ENCODE measurements around the gene MIS18A.

MIS18A gene

DNA sequence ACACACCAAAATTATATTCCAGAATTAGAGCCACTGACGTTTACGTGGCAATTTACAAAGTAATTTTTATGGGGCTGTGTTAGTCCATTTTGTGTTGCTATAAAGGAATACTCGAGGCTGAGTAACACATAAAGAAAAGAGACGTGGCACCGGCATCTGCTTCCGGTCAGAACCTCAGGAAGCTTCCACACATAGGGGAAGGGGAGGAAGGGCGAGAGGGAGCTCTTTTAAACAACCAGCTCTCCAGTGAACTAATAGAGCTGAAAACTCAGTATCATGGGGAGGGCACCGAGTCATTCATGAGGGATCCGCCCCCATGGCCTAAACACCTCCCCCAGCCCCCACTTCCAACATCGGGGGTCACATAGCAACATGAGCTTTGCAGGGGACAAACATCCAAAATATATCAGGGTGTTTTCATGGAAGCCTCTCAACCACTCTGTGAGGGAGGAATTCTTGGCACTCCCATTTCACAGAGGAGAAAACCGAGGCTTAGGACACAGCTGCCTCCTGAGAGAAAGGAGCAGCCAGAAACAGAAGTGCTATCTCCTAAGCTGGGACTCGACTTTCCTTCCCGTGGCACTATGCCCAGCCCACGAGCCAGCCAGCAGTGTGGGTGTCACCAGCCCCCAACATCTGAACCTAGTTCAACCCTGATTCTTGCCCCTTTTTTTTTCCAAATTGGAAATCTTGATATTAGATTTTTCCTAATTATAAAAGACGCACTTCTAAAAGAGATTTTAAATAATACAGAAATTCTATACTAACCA, 29.2 kb downstream of the MIS18A start:
- no peak for DNase-seq

DNA sequence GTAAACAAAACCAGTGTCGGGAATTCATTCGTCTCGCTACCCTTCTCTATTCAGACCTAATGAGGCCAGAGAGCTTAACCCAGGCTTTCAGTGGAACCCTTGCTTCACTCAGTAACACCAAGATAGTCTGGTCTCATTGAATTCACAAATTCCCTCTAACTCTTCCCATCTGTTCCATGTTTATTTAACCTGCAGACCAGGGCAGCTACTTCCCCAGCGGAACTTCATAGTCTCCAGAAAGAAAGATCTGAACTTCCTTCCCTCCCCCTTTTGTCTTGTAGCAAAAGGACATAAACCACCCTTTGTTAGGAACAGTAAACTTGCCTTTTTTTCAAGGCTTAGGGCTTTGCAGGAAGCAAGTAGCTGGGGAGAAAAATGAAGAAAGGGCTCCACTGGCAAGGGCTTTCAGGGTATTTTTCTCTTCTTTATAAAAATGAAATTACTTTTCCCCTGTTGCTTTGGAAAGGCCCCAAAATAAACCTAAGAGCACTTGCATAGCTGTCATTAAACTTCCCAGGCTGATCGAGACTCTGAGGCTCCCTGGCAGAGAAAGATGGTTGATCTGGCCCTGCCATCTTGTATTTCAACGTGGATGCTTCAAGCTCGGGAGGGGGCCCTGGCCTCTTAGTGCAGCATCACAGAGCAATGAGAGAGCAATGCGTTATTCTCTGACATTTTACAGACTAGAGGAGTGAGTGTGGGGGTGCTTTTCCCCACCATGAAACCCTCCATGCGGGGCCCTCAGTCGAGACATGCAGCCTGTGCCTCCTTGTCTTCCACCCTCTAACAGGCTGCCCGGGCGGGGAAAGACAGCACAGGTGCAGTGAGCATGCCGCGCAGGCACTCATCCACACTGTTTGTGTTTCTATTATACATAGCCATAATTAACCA, 30.0 kb downstream of the MIS18A start:
- peak; percentile 53 for DNase-seq

- DNase-seq = peak; percentile 50
Observed at GRCh38 chr21:32246571-32247140, 32.2 kb downstream of the MIS18A start.

DNA sequence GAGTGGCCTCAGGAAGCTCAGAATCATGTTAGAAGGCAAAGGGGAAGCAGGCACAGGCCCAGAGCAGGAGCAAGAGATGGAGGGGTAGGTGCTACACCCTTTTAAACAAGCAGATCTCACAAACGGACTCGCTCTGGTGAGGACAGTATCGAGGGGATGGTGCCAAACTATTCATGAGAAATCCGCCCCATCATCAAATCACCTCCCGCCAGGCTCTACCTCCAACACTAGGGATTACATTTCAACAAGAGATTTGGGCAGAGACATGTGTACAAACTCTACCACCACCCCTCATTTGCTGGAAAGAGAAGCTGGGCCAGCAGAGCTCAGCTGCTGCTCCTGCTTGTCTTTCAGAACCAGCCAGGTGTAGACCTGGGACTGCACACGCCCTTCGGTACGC, 32.9 kb downstream of the MIS18A start:
- DNase-seq = no peak

DNA sequence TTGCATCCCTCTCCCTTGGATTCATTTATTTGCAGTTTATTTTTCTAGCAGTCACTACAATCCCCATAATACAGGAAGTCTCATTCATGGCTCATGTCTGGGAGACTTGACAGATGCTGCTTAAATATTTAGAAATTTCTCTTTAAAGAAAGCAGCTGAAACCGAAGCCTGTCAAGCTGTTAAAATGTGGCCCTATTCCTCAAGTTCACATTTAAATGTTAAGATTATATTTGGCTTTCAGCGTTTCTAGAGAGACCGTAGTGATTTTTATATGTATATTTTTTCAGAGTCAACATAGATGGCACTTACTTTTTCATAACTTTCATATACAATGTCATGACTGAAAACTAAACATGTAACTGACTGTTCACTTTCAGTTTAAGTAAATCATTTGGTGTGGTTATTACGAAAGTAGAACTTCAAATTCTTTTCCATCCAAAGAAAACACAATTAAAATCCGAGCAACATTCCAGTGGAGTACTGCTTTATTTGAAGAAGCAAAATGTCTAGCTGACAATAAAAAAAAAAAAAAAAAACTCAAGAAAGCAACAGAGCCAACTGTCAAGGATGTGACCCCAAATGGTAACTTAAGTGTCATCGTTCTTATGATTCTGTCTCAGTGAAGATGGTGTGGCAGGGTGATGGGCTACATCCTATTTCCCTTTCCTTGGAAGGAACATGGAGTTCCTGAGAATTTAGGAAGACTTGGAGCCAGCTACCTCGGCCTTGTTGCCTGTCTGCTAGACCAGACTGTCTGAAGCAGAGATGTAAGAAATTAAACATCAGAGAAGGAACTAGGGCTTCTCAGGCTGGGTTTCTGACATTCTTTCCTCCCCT, 37.8 kb downstream of the MIS18A start:
- DNase-seq = no peak

- no peak for DNase-seq
Observed at GRCh38 chr21:32239551-32239950, 39.3 kb downstream of the MIS18A start.

GRCh38 chr21:32238063-32238462, 40.8 kb downstream of the MIS18A start:
- no peak for DNase-seq

- no peak for DNase-seq
Observed at GRCh38 chr21:32237021-32237420, 41.8 kb downstream of the MIS18A start.

DNA sequence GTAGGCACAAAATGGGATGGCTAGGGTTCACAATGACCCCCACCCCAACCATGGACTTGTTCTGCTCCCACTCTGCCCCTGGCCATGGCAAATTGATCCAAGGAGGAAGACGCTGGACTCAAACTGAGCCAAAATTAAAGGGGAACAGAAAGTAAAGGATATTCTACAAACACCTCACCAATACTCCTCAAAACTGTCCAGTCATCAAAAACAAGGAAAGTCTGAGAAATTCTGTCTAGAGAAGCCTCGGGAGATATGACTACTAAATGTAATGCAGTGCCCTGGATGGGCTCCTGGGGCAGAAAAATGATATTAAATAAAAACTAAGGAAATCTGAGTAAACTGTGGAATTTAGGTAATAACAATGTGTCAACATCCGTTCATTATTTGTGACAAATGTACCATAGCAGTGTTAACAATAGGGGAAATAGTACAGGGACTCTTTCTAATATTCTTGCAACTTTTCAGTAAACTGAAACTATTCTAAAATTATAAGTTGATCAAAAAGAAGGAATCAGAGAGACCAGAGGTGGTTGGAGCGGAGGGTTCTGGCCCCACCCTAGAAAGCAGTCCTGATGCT, 45.0 kb downstream of the MIS18A start:
- DNase-seq = no peak

DNA sequence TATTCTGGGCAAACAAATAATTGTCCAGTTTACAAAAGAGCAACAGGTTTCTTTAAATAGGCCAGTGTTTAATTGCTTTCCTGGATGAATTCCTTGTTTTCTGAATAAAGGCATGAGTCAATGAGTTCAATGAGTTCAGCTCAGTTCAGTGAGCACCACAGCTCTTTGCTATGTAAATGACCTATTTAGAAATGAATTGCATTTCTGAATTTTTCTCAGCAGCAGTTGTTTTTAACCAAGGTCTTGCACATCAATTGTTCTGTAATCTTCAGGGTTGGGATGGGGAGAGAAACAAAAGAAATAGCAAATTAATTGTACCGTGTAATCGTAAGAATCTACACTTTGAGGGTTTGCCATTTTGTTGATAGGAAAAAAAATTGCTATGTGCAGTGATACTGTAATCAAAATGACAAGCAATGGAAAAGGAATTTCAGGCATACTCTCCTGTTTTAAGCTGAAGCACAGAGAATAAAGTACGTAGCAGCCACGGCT, 45.7 kb downstream of the MIS18A start:
- DNase-seq = no peak

GRCh38 chr21:32226444-32226843, 52.4 kb downstream of the MIS18A start:
- no peak for DNase-seq
